Measurements from ENCODE around the gene OR13C5.
"Not testable (repeated sequence)": the region's sequence is repeated elsewhere in the genome, so short reads cannot be mapped to it uniquely, and the experiment has no call there.

The OR13C5 gene, protein sequence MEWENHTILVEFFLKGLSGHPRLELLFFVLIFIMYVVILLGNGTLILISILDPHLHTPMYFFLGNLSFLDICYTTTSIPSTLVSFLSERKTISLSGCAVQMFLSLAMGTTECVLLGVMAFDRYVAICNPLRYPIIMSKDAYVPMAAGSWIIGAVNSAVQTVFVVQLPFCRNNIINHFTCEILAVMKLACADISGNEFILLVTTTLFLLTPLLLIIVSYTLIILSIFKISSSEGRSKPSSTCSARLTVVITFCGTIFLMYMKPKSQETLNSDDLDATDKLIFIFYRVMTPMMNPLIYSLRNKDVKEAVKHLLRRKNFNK

DNA sequence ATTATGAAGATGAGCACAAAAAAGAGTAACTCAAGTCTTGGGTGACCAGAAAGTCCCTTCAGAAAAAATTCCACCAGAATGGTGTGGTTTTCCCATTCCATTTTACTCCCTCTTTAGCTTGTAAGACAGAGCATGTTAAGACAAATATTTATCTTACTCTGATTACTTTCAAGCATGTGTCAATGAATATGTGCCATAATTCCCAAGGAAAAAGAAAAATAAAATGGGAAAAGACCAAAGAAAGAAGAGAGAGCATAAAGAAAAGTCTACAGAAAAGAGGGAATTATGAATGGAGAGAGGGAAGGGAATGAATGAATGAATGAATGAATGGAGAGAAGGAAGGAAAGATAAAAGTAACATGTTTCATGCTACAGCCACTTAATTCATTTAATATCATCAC, at the start of gene OR13C5:
OR13C5 (minus strand) TSS at position 101 of the 400 bp plus-strand sequence; CDS start at position 101, 0 bp downstream.
- not testable (repeated sequence) for DNase-seq (ENCODE audit: low read depth in 3 of 3)

- no peak for DNase-seq (ENCODE audit: low read depth in 3 of 3)
These were observed 36.2 kb upstream of the OR13C5 start for GRCh38 chr9:104635456-104635855.

GRCh38 chr9:104633976-104634520, 34.8 kb upstream of the OR13C5 start:
- no peak for DNase-seq (ENCODE audit: low read depth in 3 of 3)

GRCh38 chr9:104625964-104626363, 26.8 kb upstream of the OR13C5 start:
- DNase-seq (ENCODE audit: low read depth in 3 of 3), result not testable (repeated sequence)

DNA sequence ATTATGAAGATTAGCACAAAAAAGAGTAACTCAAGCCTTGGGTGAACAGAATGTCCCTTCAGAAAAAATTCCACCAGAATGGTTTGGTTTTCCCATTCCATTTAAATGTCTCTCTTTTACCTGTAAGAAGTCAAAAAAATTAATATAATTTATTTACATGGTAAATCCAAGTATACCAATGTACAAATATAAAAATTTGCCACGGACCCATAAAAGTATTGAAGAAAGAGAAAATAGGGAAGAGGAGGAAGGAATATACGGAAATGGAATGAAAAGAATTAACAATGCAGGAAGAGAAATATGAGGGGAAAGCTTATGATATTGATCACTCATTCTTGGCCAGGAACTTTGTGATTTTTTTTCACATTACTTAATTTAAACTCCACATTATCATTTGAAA, 18.9 kb upstream of the OR13C5 start, which contains the start of gene OR13C9:
OR13C9 (minus strand) TSS at position 101 of the 400 bp plus-strand sequence; CDS start at position 101, 0 bp downstream.
- DNase-seq (ENCODE audit: low read depth in 3 of 3), result no peak

- DNase-seq (ENCODE audit: low read depth in 3 of 3), result no peak
These were observed 18.2 kb upstream of the OR13C5 start for GRCh38 chr9:104617418-104617817.

GRCh38 chr9:104611213-104611612, 12.0 kb upstream of the OR13C5 start:
- no peak for DNase-seq (ENCODE audit: low read depth in 3 of 3)

DNA sequence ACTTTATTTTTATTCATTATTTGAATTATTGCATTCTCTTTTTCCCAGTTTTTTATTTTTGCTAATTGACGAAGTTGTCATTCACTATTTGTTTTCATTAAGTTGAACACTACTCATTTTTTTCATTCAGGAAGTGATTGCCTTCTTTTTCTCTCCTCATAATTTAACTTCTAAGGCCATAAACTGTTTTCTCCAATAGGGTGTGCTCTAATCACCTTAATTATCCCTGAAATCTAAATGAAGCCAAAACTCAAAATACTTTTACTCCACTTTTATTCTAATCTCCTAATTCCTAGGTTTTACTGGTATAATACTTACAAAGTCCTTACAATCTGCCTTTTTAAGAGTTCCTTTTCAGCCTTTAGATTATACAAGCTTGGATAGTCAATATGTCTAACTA, 9.1 kb upstream of the OR13C5 start:
- DNase-seq (ENCODE audit: low read depth in 3 of 3), result no peak

DNA sequence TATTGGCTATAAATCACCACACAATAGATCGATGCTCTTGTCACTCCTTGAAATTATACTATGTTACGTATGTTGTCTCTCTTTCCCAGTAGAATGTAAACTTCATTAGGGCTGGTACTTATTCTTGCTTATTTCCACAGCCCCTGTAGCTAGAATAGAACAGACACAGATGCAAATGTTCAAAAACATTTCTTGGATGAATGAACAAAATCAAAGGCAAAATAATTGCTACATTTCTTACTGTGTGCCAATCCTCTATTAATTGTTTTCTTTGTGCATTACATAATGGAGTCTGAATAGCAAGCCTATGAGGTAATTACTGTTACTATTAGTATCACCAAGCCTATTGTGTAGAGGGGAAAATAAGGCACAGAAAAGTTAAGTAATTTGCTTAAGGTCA, 6.9 kb upstream of the OR13C5 start:
- DNase-seq (ENCODE audit: low read depth in 3 of 3), result no peak

DNA sequence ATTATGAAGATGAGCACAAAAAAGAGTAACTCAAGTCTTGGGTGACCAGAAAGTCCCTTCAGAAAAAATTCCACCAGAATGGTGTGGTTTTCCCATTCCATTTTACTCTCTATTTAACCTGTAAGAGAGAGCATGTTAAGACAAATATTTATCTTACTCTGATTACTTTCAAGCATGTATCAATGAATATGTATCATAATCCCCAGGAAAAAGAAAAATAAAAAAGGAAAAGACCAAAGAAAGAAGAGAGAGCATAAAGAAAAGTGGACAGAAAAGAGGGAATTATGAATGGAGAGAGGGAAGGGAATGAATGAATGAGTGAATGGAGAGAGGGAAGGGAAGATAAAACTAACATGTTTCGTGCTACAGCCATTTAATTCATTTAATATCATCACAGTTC, 6.3 kb upstream of the OR13C5 start, which contains the start of gene OR13C2:
OR13C2 (minus strand) TSS at position 101 of the 400 bp plus-strand sequence; CDS start at position 101, 0 bp downstream.
- DNase-seq (ENCODE audit: low read depth in 3 of 3), result not testable (repeated sequence)

GRCh38 chr9:104604801-104605200, 5.6 kb upstream of the OR13C5 start:
- DNase-seq (ENCODE audit: low read depth in 3 of 3), result no peak

DNA sequence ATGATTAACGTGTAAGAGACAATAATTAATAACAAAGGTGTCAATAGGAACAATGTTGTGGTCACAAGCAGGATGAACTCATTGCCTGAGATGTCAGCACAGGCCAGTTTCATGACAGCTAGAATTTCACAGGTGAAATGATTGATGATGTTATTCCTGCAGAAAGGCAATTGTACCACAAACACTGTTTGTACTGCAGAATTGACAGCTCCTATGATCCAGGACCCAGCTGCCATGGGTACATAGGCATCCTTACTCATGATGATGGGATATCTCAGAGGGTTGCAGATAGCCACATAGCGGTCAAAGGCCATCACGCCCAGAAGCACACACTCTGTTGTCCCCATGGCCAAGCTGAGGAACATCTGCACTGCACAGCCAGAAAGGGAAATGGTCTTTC, 464 bp downstream of the OR13C5 start:
- not testable (repeated sequence) for DNase-seq (ENCODE audit: low read depth in 3 of 3)

GRCh38 chr9:104589626-104590025, 9.6 kb downstream of the OR13C5 start:
- no peak for DNase-seq (ENCODE audit: low read depth in 3 of 3)

- DNase-seq (ENCODE audit: low read depth in 3 of 3), result no peak
These were observed 12.6 kb downstream of the OR13C5 start for GRCh38 chr9:104586496-104587180.

- no peak for DNase-seq (ENCODE audit: low read depth in 3 of 3)
These were observed 18.7 kb downstream of the OR13C5 start for GRCh38 chr9:104580562-104580961.

DNA sequence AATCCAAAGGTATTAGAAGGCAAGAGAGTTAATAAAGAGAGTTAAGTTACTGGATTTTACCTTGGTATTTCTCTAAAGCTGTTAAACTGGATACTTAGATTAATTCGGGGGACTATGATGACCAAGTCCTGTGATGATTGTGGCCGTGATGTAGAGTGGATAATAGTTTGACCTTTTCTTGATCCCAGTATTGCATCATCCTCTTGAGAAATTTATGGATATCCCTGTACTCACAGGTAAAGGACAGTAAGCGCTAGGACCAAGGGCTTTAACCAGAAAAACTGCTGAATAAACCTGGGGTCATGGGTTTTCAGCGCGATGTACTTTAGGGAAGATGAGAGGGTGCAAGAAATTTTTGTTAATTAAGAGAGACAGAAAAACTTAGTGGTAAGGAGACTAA, 21.9 kb downstream of the OR13C5 start:
- no peak for DNase-seq (ENCODE audit: low read depth in 3 of 3)

- DNase-seq (ENCODE audit: low read depth in 3 of 3), result no peak
These were observed 23.8 kb downstream of the OR13C5 start for GRCh38 chr9:104575456-104575855.

GRCh38 chr9:104572612-104573011, 26.6 kb downstream of the OR13C5 start:
- DNase-seq (ENCODE audit: low read depth in 3 of 3), result no peak

GRCh38 chr9:104568868-104569267, 30.3 kb downstream of the OR13C5 start, which contains the start of gene OR13C8:
Gene OR13C8 (plus strand): TSS chr9:104569168. CDS start chr9:104569168, 0 bp downstream.
- no peak for DNase-seq (ENCODE audit: low read depth in 3 of 3)

DNA sequence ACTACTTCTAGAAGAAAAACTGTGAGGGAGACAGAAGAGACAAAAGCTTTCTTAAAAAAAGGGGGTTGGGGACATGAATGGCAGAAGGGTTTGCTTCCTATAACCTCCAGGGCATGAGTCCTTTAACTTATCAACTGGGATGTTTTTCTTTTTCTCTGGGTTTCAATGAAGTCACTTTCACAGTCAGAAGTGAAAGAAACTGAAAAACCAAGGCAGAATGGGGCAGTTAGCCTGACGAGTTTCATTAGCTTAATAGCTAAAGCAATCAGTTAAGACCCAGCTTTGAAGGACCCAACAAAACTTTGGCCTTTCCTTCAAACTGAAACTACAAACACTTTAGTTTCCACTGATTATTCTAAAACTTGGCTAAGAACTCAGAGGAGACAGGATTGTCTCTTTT, 34.9 kb downstream of the OR13C5 start:
- DNase-seq (ENCODE audit: low read depth in 3 of 3), result no peak

DNA sequence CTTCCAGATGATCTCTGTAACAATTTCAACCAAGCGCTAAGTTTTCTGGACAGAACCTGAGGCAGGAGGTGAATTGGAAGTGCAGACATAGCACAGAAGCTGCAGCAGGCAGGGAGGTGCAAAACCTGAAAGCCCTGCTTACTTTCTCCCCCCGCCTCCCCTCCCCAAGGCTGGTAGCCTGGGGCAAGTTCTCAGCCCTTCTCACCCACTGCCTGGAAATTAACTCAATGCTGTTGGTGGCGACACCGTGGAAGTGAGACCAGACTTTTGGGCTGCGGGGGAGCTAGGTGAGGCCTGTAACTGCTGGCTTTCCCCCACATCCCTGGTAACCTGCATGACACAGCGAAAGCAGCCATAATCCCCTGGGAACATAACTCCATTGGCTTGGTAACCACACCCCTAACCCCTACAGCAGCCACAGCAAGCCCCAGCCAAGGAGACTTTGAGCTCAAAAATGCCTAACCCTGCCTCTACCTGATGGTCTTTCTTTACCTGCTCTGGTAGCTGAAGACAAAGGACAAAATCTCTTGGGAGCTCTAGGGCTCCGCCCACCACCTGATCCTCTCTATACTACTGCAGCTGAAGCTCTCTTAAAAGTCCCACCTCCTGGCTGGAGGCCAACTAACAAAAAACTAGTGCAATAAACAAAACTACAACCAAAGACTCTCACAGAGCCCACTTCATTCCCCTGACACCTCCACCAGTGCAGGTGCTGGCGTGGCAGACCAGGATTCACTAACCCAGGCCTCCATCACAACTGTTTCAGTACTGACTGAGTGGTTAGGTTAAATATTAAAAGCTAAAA, 42.2 kb downstream of the OR13C5 start:
- no peak for DNase-seq (ENCODE audit: low read depth in 3 of 3)

GRCh38 chr9:104555521-104555920, 43.7 kb downstream of the OR13C5 start:
- DNase-seq (ENCODE audit: low read depth in 3 of 3), result no peak

Measured in stimulated activated CD4-positive, alpha-beta T cell treated with anti-CD3 and anti-CD28 coated beads, TNF-alpha, amount 100 ng/mL, for 4 hours (primary cell).